Tibial nerve (tissue), 4 donors: ENCODE results near the gene SPDYA. TPM values are rescaled to one million over a fixed set of nuclear protein-coding genes. Genes with fewer than 3 reads are reported as not detected.

Experiments used
- DNase-seq, 2 donors: peaks; one replicate each; pipeline ENCODE4 v3.0.0-alpha.2; 2019; ENCODE audit warnings: low spot score in 2 of 2
- H3K27ac ChIP-seq, 4 donors: fragments of 200-600 bp; sonication (generic) in 3 of 4; one replicate each; pipeline ENCODE4 v1.5.1; 2017 to 2019; ENCODE audit warnings: mild to moderate bottlenecking in 1 of 4
- H3K27me3 ChIP-seq, 2 donors: fragments of 200-600 bp; sonication (generic) in 1 of 2; one replicate each; pipeline versions ENCODE4 v1.5.1 to v1.6.0; 2017 to 2019
- H3K36me3 ChIP-seq, 3 donors: fragments of 200-600 bp; sonication (generic); one replicate each; pipeline ENCODE4 v1.5.1; 2018 to 2019
- H3K4me1 ChIP-seq, 4 donors: fragments of 200-600 bp; sonication (generic) in 3 of 4; one replicate each; pipeline ENCODE4 v1.5.1; 2017 to 2019
- H3K4me3 ChIP-seq, 4 donors: fragments of 200-600 bp; sonication (generic) in 3 of 4; one replicate each; pipeline ENCODE4 v1.5.1; 2017 to 2019; ENCODE audit warnings: mild to moderate bottlenecking in 1 of 4, moderate library complexity in 1 of 4
- H3K9me3 ChIP-seq, 4 donors: fragments of 200-600 bp; sonication (generic) in 3 of 4; one replicate each; pipeline ENCODE4 v1.5.1; 2017 to 2019
- EP300 ChIP-seq, 2 donors: sonication (generic); formaldehyde crosslinking; IDR thresholded peaks; one replicate each; pipeline ENCODE4 v1.6.1; 2017; ENCODE audit warnings: antibody characterized with exemption in 2 of 2, mild to moderate bottlenecking in 1 of 2
- POLR2A ChIP-seq, 2 donors: fragments of 450-650 bp; IDR thresholded peaks; one replicate each; pipeline ENCODE4 v1.6.1; 2017; ENCODE audit warnings: antibody characterized with exemption in 2 of 2, mild to moderate bottlenecking in 2 of 2, moderate library complexity in 2 of 2
- WGBS, 2 donors: methylation state at CpG; one replicate each; pipeline ENCODE4 v1.1.5; 2018; 5-methylcytosine and 5-hydroxymethylcytosine counted together
- total RNA-seq, 4 donors: library from RNA; depleted of rRNA; stranded (reverse); fragments of >200 nt; gene quantifications; one replicate each; pipeline ENCODE4 v1.1.0, GENCODE V29; 2016
- TF ChIP-seq, protein P1 (sequence below), 5 experiments: fragments of 200-600 bp in 3 of 5; fragments of 450-650 bp in 2 of 5; sonication (generic) in 3 of 5; IDR thresholded peaks; one replicate each; pipeline ENCODE4 v1.5.1; 2016 to 2019; ENCODE audit warnings: antibody characterized with exemption in 5 of 5, mild to moderate bottlenecking in 3 of 5, moderate library complexity in 2 of 5

The SPDYA gene
- total RNA-seq, 4 donors from 2014 or later, result 0.90 to 5.7 (median 4.6) TPM

DNA sequence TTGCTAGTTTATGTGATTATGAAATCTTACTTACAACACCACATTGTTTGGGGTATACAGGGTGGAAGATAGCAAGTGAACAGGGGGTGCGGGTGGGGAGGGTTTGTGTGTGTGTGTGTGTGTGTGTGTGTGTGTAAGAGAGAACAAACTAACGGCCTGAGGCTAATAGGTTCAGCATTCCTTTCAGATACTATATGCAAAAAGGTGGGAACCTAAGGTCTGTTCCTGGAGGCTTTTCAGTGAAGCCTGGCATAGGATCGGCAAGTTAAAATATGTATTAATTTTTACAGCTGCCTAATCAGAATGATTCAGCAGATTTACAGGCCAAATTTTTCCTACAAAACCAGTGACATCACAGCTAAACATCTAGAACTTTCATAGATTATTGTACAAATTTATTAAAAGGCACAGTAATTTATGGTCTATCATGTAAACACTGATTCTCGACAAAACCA, 7.6 kb upstream of the SPDYA start:
- peaks cover 0 to 10% (median 5%) of the 10 kb centered on the region in 4 donors for H3K4me1 ChIP-seq
- H3K27me3 ChIP-seq, result no peaks in the 10 kb centered on the region
- H3K36me3 ChIP-seq, result peaks cover 0 to 70% (median 0%) of the 10 kb centered on the region in 3 donors
- no peak for DNase-seq
- peak overlapping the region in 1 of 4 donors; percentile 30 for H3K27ac ChIP-seq
- H3K9me3 ChIP-seq, result no peaks in the 10 kb centered on the region
- no peak overlapping the region for H3K4me3 ChIP-seq
- TF ChIP-seq, protein P1, sequence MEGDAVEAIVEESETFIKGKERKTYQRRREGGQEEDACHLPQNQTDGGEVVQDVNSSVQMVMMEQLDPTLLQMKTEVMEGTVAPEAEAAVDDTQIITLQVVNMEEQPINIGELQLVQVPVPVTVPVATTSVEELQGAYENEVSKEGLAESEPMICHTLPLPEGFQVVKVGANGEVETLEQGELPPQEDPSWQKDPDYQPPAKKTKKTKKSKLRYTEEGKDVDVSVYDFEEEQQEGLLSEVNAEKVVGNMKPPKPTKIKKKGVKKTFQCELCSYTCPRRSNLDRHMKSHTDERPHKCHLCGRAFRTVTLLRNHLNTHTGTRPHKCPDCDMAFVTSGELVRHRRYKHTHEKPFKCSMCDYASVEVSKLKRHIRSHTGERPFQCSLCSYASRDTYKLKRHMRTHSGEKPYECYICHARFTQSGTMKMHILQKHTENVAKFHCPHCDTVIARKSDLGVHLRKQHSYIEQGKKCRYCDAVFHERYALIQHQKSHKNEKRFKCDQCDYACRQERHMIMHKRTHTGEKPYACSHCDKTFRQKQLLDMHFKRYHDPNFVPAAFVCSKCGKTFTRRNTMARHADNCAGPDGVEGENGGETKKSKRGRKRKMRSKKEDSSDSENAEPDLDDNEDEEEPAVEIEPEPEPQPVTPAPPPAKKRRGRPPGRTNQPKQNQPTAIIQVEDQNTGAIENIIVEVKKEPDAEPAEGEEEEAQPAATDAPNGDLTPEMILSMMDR (IDR thresholded peaks at IDR 0.05), result no peak
- TF ChIP-seq EP300 (IDR thresholded peaks at IDR 0.05) (no peak), POLR2A (IDR thresholded peaks at IDR 0.05) (no peak)
- WGBS, 2 donors, result 50 to 65% methylated on average over 4 of the region's 4 CpGs

DNA sequence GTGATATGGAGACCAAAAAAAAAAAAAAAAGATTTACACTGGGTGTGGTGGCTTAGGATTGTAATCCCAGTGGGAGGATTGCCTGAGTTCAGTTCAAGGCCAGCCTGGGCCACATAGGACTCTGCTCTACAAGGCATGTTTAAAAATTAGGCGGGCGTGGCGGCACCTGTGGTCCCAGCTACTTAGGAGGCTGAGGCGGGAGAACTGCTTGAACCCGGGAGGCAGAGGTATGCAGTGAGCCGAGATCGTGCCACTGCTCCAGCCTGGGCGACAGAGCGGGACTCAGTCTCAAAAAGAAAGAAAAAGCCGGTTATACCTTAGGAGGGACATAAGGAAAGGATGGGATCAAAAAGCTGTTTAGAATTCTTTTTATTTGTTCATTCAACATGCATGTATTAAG, 707 bp upstream of the SPDYA start:
- DNase-seq, result no peak
- Histone ChIP-seq H3K9me3 (no peaks in the 10 kb centered on the region), H3K4me3 (peak overlapping the region in 3 of 4 donors; percentile 23 to 53 (median 51)), H3K27ac (peak overlapping the region in 1 of 4 donors; percentile 15), H3K4me1 (peaks cover 0 to 16% (median 4%) of the 10 kb centered on the region in 4 donors), H3K27me3 (no peaks in the 10 kb centered on the region), H3K36me3 (peaks cover 0 to 23% (median 0%) of the 10 kb centered on the region in 3 donors)
- whole genome bisulfite sequencing, 2 donors, result 75 to 83% methylated on average over 10 of the region's 10 CpGs
- TF ChIP-seq, protein P1 (IDR thresholded peaks at IDR 0.05), result no peak
- TF ChIP-seq POLR2A (IDR thresholded peaks at IDR 0.05) (no peak), EP300 (IDR thresholded peaks at IDR 0.05) (no peak)

DNA sequence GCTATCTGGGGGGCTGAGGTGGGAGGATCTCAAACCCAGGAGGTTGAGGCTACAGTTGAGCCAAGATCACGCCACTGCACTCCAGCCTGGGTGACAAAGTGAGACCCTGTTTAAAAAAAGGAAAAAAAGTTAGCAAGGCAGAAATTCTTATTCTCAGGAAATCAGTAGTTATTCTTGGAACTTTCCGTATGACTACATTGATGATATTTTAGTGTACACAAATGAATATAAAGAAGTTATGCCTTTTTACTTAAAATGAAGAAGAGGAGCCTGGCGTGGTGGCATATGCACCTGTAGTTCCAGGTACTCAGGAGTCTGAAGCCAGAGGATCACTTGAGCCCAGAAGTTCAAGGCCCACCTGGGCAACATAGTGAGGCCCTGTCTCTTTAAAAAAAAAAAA, 7.4 kb downstream of the SPDYA start:
- Histone ChIP-seq H3K36me3 (no peaks in the 10 kb centered on the region), H3K4me1 (peaks cover 0 to 6% (median 0%) of the 10 kb centered on the region in 4 donors), H3K27ac (no peak overlapping the region), H3K27me3 (no peaks in the 10 kb centered on the region), H3K4me3 (no peak overlapping the region), H3K9me3 (no peaks in the 10 kb centered on the region)
- TF ChIP-seq POLR2A (IDR thresholded peaks at IDR 0.05) (no peak), EP300 (IDR thresholded peaks at IDR 0.05) (no peak)
- TF ChIP-seq, protein P1 (IDR thresholded peaks at IDR 0.05), result no peak
- no peak for DNase-seq
- 89 to 92% methylated on average over 3 of the region's 3 CpGs for WGBS, 2 donors

DNA sequence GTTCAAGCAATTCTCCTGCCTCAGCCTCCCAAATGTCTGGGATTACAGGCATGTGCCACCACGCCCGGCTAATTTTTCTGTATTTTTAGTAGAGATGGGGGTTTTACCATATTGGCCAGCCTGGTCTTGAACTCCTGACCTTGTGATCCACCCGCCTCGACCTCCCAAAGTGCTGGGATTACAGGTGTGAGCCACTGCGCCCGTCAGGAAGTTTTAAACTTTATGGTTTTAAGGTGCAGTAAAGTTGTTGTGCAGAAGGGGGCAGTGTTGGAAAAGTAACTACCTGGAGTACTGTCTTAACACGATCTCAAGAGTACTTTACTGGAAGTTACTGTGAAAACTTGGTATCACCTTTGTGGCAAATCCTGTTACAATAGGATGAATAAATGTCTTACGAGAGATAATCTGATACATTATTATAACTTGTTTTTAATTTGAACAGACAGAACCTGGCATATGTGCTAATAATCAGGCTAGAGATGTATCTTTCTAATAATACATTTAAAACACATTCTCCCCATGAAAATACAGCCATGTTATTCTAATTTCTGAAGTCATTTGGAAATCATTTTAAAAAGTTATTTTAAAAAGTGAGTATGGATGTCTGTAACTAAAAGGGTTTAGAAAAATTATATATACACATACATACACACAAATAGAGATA, 10.8 kb downstream of the SPDYA start:
- Histone ChIP-seq H3K4me1 (peaks cover 0 to 6% (median 0%) of the 10 kb centered on the region in 4 donors), H3K4me3 (no peak overlapping the region), H3K36me3 (no peaks in the 10 kb centered on the region), H3K9me3 (no peaks in the 10 kb centered on the region), H3K27ac (no peak overlapping the region), H3K27me3 (no peaks in the 10 kb centered on the region)
- 5 to 6% methylated on average over 8 of the region's 8 CpGs for WGBS, 2 donors
- DNase-seq, result peak in 1 of 2 donors; percentile 77
- TF ChIP-seq, protein P1 (IDR thresholded peaks at IDR 0.05), result peak; percentile 57 to 72 (median 61)
- no peak for TF ChIP-seq EP300 (IDR thresholded peaks at IDR 0.05)
- no peak for TF ChIP-seq POLR2A (IDR thresholded peaks at IDR 0.05)

DNA sequence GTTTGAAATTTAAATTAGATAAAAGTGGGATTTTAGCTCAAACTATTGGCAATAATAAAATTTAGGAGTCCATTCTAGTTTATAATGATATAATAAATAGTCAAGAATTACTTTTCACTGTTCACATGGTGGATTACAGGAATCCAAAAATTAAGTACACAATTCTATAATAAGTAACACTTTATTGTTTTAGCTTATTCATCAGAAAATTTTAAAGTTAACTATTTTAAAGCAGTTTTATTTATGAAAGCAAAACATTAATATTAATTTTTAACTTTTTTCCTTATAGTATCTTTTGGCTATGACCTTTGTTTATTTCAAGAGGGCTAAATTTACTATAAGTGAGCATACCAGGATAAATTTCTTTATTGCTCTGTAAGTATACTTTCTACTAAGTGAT, 11.4 kb downstream of the SPDYA start:
- DNase-seq, result no peak
- Histone ChIP-seq H3K4me3 (no peak overlapping the region), H3K9me3 (no peaks in the 10 kb centered on the region), H3K27me3 (no peaks in the 10 kb centered on the region), H3K36me3 (no peaks in the 10 kb centered on the region), H3K27ac (no peak overlapping the region), H3K4me1 (peaks cover 0 to 6% (median 0%) of the 10 kb centered on the region in 4 donors)
- TF ChIP-seq, protein P1 (IDR thresholded peaks at IDR 0.05), result no peak
- no peak for TF ChIP-seq EP300 (IDR thresholded peaks at IDR 0.05)
- TF ChIP-seq POLR2A (IDR thresholded peaks at IDR 0.05), result no peak
